HG02840 (cell line): ENCODE results near the gene MYL11.
A peak's percentile ranks its signal among the peaks of the same experiment; 100 is the strongest.
"Not testable (repeated sequence)": the region's sequence is repeated elsewhere in the genome, so short reads cannot be mapped to it uniquely, and the experiment has no call there.

Experiments used
- ATAC-seq: cut with Tn5 transposase; IDR thresholded peaks from one replicate; pipeline ENCODE4 v1.9.1; 2021; ENCODE audit warnings: mild to moderate bottlenecking, moderate library complexity, moderate number of reproducible peaks; ENCODE audit not compliant: unreplicated experiment, low FRiP score

The MYL11 gene

GRCh38 chr16:30394592-30395154 lies 20.1 kb downstream of the MYL11 start:
- ATAC-seq = no peak

GRCh38 chr16:30395155-30395991 lies 20.8 kb downstream of the MYL11 start, which contains the start of gene ZNF48:
ZNF48 (plus strand) TSS chr16:30395420; CDS start chr16:30395795, 375 bp downstream.
- ATAC-seq = peak; percentile 77

GRCh38 chr16:30395992-30396585 lies 21.5 kb downstream of the MYL11 start:
- peak; percentile 2 for ATAC-seq

DNA sequence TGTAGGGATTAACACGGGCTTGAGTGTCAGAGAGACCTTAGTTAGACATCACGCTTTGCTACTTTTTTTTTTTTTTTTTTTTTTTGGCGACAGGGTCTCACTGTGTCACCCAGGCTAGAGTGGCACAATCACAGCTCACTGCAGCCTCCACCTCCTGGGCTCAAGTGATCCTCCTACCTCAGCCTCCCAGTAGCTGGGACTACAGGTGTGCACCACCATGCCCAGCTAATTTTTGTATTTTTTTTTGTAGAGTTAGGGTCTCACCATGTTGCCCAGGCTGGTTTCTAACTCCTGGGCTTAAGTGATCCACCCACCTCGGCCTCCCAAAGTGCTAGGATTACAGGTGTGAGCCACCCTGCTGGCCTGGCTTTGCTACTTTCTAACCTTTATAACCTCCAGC lies 22.0 kb downstream of the MYL11 start:
- not testable (repeated sequence) for ATAC-seq

GRCh38 chr16:30397056-30397455 lies 22.5 kb downstream of the MYL11 start:
- ATAC-seq = no peak

GRCh38 chr16:30397776-30398660 lies 23.4 kb downstream of the MYL11 start:
- no peak for ATAC-seq

- no peak for ATAC-seq
Measured at GRCh38 chr16:30398661-30399434, 24.2 kb downstream of the MYL11 start.

- no peak for ATAC-seq
Measured at GRCh38 chr16:30399435-30400186, 25.0 kb downstream of the MYL11 start.

DNA sequence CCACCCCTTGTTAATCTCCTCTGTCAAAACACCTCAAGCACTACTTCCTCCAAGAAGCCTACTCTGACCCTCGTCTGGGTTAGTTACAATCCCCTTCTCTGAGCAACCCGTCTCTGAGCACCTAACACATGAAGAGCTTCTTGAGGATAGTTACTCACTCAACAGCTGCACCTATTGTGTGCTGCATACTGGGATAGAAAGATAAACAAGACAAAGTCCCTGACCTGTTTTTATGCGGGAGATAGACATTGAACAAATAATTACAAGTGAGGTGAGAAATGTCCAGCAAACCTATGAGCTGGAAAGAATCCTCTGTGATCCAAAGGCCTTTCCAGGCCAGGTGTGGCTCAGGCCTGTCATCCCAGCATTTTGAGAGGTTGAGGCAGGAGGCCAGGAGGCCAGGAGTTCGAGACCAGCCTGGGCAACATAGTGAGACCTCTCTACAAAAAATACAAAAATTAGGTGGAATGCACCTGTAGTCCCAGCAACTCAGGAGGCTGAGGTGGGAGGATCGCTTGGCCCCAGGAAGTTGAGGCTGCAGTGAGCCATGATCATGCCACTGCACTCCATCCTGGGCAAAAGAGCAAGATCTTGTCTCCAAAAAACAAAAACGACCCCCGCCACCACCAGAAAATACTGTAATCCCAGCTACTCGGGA lies 27.3 kb downstream of the MYL11 start:
- ATAC-seq = no peak

- peak; percentile 4 for ATAC-seq
Measured at GRCh38 chr16:30406795-30407101, 32.1 kb downstream of the MYL11 start.

DNA sequence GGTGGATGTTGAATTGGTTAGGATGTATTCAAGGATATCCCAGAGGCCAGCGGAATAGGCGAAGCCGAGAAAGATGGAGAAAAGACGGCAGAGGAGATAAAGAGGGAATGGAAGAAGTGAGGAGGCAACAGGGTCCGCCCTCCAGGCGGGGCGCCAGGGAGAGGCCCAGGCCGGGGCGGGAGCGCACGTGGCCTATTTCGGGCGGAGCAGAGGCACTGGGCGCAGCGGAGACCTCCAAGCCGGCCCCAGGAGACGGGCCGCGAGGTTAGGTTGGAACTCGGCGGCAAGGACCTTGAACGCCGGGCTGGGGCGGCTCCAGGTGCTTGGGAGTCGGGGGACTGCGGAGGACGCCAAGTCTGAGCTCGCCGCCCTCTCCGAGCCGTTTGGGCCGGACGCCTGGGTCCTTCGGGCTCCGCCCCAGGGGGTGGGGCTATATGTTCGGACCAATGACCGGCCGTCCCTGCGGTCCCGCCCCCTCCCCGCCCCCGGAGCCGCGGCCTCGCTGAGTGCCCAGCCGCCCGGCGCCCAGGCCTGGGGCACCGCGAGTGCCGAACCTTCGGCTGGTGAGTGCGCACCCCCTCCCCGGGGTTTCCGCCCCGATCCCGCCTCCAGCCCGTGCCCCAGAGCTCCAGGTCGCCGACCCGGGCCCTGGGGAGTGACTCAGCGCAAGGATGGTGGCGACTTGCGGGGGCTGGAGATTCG lies 32.7 kb downstream of the MYL11 start, which contains the start of gene ZNF771:
TSS of gene ZNF771 (plus strand) at position 505 of the 702 bp plus-strand sequence. CDS start 448 bp downstream, outside the sequence.
- ATAC-seq = peak; percentile 65

- peak; percentile 15 for ATAC-seq
Measured at GRCh38 chr16:30407804-30408534, 33.4 kb downstream of the MYL11 start.

GRCh38 chr16:30409125-30410060 lies 34.8 kb downstream of the MYL11 start:
- ATAC-seq = no peak

GRCh38 chr16:30413112-30413806 lies 38.7 kb downstream of the MYL11 start:
- ATAC-seq = no peak

DNA sequence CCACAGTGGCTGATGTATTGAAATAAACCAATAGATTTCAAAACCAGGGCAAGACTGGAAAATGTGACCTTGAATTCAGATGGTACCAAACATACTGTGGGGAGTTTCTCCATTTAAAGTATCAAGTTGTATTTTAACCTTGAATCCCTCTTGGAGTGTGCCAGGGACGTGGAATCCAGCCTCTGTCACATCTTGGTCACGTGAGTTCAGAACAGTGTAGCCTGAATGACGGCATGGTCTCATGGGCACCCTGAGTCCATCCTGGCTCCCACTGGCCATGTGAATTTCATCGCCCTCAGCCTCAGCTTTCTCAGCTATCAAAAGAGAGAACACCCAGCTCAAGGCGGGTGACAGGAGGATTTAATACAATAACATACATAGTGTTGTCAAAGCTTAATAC lies 39.6 kb downstream of the MYL11 start:
- no peak for ATAC-seq
